GM08714 (cell line): ENCODE measurements around the gene TRIM66.

ENCODE experiments used
- H3K4me3 ChIP-seq: fragments of 200-500 bp; sonication (Bioruptor generic); 2 replicates; pipeline ENCODE4 v1.5.1; 2014; ENCODE audit warnings: mild to moderate bottlenecking, low read length, inconsistent platforms
- ZNF274 ChIP-seq: IDR thresholded peaks from 2 replicates; pipeline ENCODE4 v1.6.1; 2012; ENCODE audit warnings: mild to moderate bottlenecking, low read depth, low read length

Gene TRIM66

DNA sequence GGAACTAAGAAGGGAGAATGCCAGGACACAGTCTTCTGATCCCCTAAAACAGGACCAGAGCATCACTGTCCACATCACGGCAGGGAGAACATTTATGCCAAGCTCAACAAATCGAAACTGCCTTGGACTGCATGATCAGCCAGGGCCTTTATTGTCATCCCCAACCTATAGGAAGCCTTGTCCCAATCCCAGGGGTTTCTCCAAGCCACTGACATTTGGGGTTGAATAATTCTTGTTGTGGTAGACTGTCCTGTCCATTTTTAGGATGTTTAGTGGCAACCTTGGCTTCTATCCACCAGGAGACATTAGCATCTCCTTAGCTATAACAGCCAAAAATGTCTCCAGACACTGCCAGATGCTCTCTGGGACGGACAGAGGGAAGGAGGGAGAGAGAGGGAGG is 37.3 kb upstream of the TRIM66 start:
- H3K4me3 ChIP-seq: no peak overlapping the region
- TF ChIP-seq ZNF274: no peak

DNA sequence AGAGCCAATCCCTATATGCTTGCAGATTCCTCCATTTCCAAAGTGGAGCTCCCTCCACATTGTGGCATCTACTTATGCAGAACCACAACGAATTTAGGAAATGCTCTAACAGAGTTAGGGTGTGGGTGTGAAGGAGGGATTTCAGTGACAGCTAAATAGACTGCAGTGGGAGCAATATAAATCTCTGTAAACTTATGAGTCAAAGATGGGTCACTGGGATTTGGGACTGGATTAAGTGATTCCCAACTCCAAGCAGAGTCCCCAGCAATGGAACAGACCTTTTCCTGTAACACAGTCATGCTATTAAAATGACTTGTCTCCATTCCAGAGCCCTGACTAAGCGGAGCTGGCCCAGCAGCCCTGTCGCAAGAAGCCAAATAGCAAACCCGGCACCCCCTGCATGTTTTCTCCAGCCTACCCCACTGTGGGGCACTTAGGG is 36.8 kb upstream of the TRIM66 start:
- TF ChIP-seq ZNF274: no peak
- no peak overlapping the region for H3K4me3 ChIP-seq

DNA sequence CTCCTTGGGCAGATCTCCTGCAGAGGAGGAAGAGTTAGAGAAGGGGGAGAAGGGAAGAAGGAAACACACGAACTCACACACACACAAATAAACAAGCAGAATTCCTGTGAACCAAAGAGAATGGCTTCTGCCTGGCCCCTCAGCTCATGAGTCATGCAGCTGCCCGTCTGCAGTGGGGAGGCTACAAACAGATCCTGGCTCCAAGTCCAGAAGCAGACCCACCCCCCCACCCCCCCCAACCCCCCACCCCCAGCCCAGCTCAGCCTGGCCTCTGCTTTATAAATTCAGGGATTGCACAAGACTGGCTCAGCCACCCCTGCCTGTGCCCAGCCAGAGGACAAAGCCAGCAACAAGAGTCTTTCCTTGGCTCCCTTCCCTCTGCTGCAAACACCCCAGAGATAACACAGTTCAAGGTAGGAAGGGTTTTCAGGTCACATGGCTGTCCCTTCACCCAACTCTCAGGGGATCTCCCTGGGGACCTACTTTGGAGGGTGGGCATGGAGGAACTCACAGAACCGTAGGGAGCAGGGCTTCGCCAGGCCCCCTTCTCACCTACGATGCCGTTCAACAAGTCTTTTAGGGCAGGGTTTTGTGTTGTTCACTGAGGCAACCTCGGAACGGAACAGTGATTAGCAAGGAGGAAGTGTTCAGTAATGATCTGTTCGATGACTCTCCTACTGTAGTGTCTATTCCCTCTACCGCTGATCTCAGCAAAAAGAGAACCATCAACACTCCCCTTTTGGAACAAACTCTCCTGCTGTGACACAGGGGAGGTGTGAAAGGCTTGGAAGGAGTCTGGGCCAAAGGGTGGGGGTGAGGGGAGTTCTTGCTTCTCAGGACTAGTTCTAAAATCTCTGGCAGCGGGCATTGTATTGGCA is 35.6 kb upstream of the TRIM66 start:
- H3K4me3 ChIP-seq: no peak overlapping the region
- TF ChIP-seq ZNF274: no peak

DNA sequence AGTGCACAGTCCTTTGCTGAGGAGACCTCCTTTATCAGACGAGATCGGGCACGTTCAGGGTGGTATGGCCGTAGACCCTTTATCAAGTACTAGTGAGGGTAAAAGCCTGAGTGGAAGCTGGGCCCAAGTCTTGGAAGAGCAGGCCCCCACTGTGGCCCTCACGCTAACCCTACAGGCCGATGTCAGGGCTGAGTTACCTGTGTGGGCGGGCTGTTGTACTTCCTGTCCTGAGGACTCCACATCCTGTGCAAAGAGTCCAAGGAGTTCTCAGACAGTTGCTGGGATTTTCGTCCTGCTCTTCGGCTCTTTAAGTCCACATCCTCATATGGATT is 35.0 kb upstream of the TRIM66 start:
- no peak overlapping the region for H3K4me3 ChIP-seq
- TF ChIP-seq ZNF274: no peak

DNA sequence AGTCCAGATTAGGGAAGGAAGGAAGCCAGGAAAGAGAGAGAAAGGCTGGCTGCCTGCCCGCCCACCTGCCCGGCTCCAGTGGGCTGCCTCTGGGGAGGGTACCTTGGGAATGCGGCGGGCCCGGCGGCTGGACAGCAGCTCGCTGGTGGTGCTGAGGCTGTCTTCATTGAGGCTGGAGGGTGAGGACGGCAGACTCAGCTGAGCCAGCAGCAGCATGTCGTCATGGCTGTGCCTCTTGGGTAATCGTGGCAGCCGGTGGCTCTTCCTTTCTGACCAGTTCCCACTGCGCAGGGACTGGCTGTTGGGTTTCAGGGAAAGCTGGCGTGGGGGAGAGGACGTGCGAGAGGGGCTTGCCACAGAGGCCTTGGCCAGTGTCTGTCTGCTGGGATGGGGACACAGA is 33.0 kb upstream of the TRIM66 start:
- no peak for TF ChIP-seq ZNF274
- no peak overlapping the region for H3K4me3 ChIP-seq

DNA sequence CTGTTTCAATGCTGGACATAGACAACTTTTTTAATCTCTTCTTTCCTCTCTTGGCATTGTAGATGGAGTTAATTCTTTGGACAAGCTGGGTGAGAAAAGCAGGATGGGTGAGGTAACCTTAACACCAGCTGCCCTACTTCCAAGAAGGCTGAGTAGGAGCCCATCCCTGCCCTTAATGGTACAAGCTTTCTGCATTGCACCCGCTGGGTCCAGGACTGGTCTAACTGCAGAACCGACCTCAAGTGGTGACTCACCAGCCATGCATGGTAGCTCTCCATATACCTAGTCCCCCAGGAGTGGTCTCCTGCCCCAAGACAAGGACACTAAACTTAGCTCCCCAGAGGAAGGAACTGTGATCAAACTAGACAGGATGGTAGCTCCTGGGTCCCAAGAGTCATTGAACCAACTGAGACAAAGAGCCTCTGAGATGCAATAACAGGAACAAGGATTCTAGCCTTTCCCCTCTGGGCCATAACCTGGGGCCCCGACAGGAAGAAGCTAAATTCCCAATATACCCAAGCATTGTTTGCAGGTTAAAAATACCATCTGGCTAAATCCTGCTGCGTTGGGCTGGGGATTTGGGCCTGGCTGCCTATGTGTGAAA is 32.3 kb upstream of the TRIM66 start:
- no peak overlapping the region for H3K4me3 ChIP-seq
- no peak for TF ChIP-seq ZNF274

DNA sequence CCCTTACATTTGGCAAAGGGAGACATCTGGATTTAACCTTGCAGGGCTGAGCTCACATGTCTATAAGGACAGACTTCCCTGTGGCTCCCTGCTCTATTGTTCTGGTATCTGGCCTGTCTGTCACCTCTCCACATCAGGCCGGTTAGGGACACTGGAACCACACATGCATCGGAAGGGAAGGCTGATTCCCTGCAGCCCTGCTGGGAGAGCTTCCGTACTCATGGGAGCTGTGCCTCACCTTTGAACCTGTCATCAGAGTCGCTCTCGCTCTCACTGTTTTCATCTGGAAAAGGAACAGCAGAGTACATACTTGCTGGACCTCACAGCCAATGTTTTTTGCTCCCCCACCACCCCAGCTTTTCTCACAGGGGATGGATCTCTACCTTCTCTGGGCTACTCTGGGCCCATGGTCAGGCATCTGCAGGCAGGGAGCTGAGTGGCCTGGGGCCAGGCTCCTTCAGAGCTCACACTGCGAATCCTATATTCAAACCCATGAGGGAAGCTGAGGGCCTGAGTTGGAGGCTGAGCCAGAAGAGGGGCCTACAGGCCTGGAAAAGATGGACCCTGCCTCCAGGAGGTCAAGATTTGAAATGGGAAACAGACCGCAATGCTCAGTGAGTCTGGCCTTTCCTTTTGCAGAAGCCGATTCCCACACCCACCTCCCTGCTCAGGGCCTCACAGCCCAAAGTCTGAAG is 31.4 kb upstream of the TRIM66 start:
- H3K4me3 ChIP-seq: no peak overlapping the region
- TF ChIP-seq ZNF274: no peak

DNA sequence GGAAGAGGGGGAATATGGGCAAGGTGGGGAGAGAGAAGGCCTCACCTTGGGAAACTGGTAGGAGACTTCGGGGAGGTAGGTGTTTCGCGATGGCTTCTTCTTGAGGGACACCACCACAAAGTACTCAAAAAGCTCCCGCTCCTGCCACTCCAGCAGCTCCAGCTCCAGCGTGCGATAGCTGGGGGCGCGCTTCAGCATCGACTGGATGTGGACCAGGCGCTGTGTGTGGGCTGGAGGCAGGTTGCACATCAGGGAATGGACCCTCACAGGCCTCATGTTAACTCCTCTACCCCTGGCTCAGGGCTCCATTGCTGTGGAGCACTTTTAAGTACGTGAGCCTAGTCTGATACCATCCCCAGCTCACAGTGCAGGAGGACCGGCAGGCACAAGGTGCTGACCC is 30.0 kb upstream of the TRIM66 start:
- no peak overlapping the region for H3K4me3 ChIP-seq
- TF ChIP-seq ZNF274: no peak

DNA sequence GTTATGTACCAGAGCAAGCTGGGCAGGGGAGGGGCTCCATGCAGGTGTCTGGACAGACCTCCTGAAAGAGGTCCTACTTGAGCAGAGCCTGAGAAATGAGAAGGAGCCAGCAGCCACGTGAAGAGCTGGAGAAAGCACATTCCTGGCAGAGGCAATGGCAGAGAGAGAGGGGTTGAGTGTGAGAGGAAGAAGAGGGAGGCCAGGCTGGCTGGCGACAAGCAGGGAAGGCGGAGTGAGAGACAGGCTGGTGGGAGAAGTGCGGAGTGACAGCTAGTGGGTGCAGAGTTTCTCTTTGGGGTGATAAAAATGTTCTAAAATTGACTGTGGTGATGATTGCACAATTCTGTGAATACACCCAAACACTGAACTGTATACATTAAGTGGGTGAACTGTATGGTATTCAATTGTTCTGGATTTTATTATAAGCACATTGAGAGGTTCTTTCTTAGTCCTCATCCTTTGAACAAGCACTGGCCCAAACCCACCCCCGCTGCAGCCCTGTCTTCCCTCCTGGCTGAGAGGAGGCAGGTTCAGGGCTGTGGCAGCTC is 29.5 kb upstream of the TRIM66 start:
- no peak overlapping the region for H3K4me3 ChIP-seq
- TF ChIP-seq ZNF274: no peak

DNA sequence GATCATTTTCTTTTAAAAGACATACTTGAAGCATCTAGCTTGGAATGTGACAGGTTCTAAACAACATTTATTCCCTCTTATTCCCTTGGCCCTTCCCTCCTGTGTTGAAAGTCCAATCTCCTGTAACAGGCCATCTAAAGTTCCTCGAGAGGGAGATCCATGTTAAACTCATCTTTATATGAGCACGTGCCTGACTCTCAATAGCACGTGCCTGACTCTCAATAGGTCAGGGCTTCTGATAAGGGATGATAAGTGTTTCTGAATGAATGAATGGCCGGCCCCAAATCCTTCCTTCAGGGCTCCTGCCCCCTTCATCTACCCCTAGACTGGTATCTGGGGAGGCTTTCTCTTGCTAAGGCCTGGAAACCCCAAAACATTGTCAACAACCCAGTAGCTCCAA is 27.3 kb upstream of the TRIM66 start:
- H3K4me3 ChIP-seq: no peak overlapping the region
- TF ChIP-seq ZNF274: no peak

DNA sequence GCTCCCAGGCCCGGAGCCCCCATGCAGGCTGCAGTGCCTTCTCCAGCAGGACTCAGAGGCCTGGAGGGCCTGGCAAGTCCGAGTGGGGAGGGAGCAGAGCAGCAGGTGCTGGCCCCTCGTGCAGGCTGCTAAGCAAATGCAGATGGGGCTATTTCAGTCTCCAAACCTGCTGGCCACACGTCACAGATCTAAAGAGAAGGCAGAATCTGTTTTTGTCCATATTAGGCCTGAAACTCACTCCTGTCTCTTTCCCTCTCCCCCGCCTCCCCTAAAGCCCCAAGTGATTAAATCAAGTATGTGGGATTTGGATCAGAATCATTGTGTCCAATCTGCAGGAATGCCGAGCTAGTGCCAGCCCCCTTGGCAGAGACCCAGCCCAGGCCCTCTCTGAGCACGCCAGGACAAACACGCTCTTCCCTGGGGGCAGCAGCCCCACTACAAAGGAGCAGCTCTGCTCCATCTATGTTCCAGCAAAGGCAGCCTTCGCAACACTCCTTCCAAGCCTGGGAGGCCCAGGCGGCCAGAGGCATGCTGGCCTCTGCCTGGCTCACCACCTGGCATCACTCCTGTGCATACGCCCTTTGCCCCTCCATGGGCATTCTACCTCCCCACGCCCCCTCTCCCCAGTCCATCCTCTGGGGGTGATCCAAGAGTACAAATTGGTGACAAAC is 26.7 kb upstream of the TRIM66 start:
- H3K4me3 ChIP-seq: no peak overlapping the region

DNA sequence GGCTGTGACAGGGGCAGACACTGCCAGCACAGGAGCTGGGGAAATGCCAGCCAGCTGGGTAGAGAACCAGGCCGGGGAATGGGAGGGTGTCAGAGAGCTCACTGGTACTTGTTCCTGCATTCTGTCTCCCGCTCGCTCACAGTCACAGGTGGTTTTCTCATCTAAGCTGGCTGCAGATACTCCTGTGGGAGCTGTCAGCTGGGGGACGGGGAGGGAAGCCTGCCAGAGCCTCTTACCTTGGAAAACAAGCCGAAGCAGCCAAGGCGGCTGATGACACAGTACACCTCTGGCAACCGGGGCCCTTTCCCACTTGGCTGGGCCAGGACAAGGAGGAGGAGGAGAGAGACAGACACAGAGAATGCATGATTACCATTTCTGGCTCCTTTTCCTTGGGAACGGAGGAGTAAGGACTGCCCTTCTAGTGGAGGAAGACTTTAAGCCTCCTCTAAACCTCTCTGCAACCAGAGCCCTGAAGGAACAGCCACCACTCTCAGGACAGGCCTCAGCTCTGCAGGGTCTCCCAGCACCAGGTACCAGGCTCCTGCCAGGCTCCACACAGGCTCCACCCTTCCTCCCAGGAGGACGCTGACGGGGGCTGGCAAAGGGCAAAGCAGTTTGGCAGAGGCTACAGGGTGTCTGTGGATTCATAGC is 25.2 kb upstream of the TRIM66 start:
- no peak overlapping the region for H3K4me3 ChIP-seq
- no peak for TF ChIP-seq ZNF274

More for the DNA sequence above, 26.7 kb upstream of the TRIM66 start:
- no peak for TF ChIP-seq ZNF274

DNA sequence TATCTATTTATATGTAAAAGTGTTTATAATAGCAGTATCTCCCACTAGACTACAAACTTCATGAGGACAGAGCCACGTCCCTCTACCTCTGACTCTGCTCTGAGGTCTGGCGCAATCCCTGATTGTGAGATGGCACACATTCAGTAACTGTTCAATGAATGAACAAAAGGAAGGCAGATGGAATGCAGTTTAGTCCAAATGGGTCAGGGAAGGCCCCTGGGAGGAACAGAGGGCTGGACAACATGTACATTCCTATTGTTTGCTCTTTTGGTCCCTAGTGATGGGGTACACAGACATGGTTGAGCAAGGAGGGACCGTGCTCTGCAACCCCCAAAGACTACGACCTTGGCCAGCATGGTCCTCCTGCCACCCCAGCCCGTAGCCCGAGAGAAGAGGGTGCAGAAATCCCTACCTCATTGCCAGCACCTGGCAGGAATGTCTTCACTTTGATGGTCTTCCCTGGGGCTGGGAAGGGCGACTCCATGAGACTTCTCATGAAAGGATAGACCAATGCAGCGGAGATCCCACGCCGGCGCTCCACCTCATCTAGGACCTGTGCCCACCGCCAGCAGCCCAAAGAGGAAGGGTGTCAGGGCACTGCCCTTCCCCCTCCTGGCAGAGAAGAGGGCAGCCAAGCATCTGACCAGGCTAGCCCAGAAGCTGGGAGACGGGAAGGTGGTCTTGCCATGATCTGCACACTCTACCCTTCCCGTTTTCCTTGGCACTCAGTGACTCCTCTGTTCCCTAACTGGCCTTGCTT is 24.4 kb upstream of the TRIM66 start:
- TF ChIP-seq ZNF274: no peak

DNA sequence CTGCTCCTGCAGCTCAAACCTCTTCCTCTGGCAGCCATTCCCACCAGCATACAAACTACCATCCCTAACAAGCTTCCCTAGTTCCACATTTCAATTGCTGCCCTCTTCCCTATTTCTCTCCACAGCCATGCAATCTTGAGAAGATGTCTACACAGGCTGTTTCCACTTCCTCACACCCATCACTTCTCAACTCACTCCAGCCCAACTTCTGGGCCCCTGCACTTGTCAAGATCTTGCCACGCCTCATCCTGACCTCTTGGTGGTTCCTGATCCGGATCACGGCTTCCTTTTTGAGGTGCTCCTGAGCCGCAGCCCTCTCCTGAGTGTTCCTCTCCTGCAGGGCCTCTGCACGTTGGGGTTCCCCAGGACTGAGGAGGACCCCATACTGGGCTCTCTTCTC is 22.7 kb upstream of the TRIM66 start:
- no peak for TF ChIP-seq ZNF274
- H3K4me3 ChIP-seq: no peak overlapping the region

More for the DNA sequence above, 24.4 kb upstream of the TRIM66 start:
- H3K4me3 ChIP-seq: no peak overlapping the region
